IPS-18c (cell line): ENCODE results near the gene CEACAM8.
"Not testable (repeated sequence)": the region's sequence is repeated elsewhere in the genome, so short reads cannot be mapped to it uniquely, and the experiment has no call there.

Experiments used
- H3K4me3 ChIP-seq: 2 replicates; pipeline ENCODE4 v1.7.0; 2013; ENCODE audit warnings: low read depth, mild to moderate bottlenecking, low read length, moderate library complexity; ENCODE audit not compliant: insufficient read depth
- H3K9me3 ChIP-seq: one replicate; pipeline ENCODE4 v1.6.1; 2013; ENCODE audit warnings: mild to moderate bottlenecking, low read length, moderate library complexity; ENCODE audit not compliant: control insufficient read depth, insufficient read depth

CEACAM8 gene

DNA sequence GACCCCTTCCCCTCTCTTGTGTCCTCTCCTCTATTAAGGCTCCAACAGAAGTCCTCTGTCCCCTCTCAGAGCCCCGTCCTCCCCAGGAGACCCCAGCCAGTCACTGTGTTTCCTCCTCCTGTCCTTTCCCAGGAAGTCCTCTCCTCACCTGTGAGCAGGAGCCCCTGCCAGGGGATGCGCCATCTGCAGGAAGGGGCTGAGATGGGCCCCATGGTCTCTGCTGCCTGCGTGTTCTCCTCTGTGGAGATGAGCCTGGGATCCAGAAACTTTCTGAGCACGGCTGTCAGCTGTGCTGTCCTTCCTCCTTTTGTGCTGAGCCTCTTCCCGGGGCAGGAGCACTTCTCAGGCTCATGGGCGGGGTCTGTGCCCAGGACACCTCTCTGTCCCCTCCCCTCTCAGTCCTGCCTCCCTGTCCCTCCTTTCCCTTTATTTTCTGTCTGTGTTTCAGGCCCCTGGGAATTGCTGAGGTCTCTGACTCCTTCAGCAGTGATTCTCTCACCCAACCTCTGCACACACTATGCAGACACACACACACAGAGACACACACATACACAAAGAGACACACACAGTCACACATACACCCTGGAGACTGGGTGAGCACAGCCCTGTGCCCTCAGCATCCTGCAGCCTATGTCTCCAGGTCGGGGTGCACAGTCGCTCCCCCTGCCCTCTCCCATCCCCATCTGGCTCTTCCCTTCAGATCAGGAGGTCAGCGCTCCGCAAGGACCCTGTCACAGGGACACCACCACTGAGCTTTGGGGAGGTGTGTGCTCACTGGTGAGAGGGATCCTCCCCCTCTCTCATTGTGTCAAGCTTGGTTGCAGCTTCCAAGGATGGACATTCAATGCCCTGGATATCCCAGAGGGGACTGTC, at the start of gene CEACAM8:
Gene CEACAM8 (minus strand): TSS at position 308 of the 873 bp plus-strand sequence. CDS start 96 bp downstream, at position 212.
- H3K4me3 ChIP-seq, result no peak within 1 kb of the TSS
- no peaks in the 10 kb centered on the region for H3K9me3 ChIP-seq

DNA sequence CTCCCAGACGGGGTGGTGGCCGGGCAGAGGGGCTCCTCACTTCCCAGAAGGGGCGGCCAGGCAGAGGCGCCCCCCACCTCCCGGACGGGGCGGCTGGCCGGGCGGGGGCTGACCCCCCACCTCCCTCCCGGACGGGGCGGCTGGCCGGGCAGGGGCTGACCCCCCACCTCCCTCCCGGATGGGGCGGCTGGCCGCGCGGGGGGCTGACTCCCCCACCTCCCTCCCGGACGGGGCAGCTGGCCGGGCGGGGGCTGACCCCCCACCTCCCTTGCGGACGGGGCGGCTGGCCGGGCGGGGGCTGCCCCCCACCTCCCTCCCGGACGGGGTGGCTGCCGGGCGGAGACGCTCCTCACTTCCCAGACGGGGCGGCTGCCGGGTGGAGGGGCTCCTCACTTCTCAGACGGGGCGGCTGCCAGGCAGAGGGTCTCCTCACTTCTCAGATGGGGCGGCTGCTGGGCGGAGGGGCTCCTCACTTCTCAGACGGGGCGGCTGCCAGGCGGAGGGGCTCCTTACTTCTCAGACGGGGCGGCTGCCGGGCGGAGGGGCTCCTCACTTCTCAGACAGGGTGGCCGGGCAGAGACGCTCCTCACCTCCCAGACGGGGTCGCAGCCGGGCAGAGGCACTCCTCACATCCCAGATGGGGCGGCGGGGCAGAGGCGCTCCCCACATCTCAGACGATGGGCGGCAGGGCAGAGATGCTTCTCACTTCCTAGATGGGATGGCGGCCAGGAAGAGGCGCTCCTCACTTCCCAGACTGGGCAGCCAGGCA, 44.8 kb upstream of the CEACAM8 start:
- H3K9me3 ChIP-seq, H3K4me3 ChIP-seq: not testable (repeated sequence)

DNA sequence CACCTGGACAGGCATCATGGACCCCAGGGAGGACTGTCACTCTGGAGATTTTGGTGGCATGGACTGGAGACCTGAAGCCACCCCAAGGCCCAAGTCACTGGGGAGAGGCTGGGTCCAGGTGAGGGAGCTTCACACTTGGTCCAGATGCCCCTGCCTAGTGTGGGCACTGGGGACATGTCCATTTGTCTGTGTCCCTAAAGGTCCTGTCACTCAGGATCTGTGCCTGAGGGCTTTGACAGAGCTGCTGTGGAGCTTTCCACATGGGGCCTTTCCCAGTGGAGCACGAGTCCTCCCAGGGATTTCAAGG, 40.5 kb upstream of the CEACAM8 start:
- Histone ChIP-seq H3K4me3 (no peak overlapping the region), H3K9me3 (no peaks in the 10 kb centered on the region)

DNA sequence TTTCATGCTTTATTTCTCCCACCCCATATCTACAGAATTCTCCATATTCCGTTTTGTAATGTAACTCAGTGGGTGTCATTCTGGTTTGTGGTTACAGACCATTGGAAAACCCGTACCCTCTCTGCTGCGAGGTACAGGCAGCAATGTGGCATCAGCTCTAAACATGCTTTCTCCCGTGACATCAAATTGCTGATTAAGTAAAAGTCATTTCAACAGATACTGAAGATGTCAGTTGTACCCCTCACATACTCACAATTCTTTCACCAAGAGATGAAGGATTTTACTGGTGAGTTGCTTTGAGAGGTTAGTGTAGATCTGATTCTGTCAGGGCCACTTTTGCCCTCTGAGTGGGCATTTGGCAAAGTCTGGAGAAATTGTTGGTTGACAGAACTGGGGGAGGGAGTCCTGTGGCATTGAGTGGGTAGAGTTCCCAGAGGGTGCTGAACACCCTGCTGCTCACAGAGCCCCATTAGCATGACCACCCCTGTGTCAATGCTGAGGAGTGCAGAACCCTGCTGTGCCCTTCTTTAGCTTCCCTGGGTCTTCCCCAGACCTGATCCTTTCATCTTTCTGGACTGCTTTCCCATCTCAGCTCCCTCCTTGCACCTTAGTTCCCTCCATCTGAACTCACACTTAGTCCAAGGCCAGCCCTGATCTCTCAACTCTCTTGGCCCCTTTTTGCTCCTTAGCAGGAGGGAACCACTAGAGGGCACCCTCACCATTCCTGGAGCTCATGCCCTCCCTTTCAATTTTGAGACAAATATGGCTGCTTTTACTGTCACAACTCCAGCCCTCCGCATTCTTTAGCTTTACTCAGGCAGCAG, 39.9 kb upstream of the CEACAM8 start:
- peaks cover 1% of the 10 kb centered on the region for H3K9me3 ChIP-seq
- H3K4me3 ChIP-seq, result no peak overlapping the region

DNA sequence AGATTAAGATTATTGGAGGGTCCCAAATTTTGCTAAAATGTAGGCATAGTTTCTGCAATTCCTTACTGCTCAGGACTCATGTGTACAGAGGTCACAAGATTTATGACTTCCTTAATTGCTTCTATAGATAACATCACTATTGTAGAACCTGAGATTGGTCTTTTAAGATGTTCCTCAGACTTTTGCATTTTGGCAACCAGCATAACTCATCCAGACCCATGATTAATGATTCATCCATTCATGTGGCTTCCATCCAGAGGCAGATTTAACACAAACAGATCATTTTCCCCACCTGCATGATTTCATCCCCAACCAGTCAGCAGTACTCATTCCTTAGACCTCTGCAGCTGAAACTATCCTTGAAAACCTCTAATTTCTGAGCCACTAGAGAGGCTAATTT, 34.5 kb upstream of the CEACAM8 start:
- Histone ChIP-seq H3K4me3 (no peak overlapping the region), H3K9me3 (peaks cover 3% of the 10 kb centered on the region)

DNA sequence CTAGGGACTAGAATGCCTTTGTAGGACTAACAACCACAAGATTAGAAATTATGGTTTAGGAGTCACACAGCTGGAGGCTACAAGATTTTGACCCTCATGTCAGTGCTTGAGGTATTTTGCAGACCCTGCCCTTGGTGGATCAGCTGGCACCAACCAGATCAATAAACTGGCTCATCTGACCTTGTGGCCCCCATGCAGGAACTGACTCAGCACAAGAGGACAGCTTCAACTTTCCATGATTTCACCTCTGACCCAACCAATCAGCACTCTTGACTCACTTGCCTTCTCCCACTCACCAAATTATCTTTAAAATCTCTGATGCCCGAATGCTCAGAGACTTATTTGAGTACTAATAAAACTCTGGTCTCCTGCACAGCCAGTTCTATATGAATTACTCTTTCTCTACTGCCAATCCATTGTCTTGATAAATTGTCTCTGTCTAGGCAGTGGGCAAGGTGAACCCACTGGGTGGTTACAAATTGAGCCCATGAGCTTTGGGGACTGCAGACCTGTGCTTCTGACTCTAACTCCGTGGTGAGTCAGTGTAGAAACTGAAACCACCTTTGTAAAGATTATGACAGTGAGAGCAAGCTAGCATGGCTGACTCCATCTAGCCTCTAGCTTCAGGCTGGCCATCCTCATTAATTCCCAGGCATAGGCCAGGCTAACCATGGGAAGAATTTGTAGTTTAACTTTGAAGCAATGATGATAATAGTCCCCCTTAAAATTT, 33.9 kb upstream of the CEACAM8 start:
- Histone ChIP-seq H3K9me3 (peaks cover 3% of the 10 kb centered on the region), H3K4me3 (no peak overlapping the region)

DNA sequence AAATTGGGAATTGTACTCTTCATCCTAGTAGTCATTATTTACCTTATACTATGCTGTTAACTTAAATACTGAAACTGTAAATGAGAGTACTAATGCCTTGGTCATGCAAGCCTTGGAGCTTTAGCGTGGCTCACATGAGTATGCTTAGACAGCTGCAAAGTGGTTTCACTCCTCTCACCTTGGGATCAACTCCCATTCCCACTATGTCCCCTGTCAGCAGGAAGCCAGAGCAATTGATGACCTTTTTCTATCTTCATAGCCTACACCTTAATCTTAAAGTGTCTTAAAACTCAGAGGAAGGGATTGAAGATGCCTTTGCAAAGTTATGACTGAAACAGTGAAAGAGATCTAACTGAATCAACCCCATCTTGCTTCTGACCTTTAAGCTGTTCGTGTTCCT, 33.2 kb upstream of the CEACAM8 start:
- no peak overlapping the region for H3K4me3 ChIP-seq
- peaks cover 3% of the 10 kb centered on the region for H3K9me3 ChIP-seq

DNA sequence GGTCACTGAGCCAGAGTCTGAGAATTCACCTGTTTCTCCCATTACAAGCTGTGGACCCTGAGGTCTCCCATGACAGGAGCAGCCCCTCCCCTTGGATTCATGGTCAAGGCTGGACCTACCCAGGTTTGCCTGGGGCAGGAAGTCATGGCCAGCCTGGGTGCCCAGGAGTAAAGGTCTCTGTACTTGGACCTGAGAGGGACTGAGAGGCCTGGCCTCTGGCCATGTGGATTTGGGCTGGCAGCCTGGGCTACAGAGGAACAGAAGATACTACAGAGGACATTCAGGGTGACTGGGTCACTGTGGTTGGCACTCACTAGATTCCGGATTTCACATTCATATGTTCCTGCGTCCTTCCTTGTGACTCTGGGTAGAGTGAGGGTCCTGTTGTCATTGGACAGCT, 31.5 kb upstream of the CEACAM8 start:
- H3K4me3 ChIP-seq, result no peak overlapping the region
- H3K9me3 ChIP-seq, result peaks cover 3% of the 10 kb centered on the region

DNA sequence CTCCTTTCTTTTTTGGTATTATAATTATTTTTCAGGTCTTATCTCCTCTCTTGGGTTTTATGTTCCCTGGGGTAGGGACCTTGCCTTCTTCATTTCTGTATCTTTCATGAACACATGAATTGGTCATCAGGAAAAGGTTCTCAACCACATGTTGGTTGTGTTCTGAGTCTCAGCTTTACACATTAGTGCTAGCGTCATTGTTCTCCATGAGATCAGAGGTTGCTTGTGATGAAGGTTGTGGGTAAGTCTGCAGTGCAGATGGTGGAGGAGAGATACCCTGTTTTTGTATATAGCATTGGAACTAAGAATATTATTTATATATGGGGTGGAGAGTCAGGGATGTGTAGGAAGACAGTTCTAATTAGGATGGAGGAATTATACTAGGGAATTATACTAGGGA, 24.5 kb upstream of the CEACAM8 start:
- Histone ChIP-seq H3K4me3 (no peak overlapping the region), H3K9me3 (no peaks in the 10 kb centered on the region)

DNA sequence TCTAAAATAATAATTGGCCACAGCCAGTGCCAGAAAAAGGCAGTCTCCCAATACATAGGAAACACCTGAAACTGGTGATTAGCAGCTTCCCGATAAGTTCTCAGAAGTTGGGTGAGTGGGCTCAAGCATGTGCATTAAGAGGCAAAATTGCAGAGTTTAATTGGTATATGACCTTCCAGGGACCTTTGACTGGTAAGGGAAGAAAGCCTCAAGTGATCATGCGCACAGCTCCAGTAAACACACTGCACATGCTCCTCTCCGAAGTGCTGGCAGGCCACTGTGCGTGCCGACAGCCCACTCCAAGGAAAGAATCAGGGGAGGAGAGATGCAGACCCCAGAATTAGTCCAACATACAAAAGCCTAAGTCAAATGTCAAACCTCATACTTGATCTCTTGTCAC, 18.9 kb upstream of the CEACAM8 start:
- Histone ChIP-seq H3K4me3 (no peak overlapping the region), H3K9me3 (no peaks in the 10 kb centered on the region)

DNA sequence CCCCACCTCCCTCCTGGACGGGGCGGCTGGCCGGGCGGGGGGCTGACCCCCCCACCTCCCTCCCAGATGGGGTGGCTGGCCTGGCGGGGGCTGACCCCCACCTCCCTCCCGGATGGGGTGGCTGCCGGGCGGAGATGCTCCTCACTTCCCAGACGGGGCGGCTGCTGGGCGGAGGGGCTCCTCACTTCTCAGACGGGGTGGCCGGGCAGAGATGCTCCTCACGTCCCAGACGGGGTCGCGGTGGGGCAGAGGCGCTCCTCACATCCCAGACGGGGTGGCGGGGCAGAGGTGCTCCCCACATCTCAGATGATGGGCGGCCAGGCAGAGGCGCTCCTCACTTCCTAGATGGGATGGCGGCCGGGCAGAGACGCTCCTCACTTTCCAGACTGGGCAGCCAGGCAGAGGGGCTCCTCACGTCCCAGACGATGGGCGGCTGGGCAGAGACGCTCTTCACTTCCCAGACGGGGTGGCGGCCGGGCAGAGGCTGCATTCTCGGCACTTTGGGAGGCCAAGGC, 15.7 kb upstream of the CEACAM8 start:
- not testable (repeated sequence) for H3K4me3 ChIP-seq, H3K9me3 ChIP-seq

DNA sequence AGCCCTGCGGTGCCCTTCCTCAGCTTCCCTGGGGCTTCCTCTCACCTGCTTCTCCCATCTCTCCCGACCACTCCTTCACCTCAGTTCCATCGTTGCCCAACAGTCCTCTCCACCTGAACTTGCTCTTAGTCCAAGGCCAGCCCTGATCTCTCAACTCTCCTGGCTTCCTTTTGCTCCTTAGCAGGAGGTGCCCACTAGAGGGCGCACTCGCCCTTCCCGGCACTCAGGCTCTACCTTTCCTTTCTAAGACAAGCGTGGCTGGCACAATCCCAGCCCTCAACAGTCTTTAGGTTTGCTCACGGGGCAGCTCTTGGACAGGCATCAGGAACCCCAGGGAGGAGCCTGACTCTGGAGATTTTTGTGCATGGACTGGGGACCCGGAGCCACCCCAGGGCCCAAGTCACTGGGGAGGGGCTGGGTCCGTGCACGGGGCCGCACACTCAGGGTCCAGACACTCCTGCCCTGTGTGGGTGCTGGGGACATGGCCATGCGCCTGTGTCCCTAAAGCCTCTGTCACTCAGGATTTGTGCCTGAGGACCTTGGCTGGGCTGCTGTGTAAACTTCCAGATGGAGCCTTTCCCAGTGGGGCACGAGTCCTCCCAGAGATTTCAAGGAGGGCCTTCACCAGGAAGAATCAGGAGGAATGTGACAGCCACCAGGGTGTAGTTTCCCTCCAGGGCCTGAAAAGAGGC, 12.1 kb upstream of the CEACAM8 start:
- H3K4me3 ChIP-seq, result no peak overlapping the region
- no peaks in the 10 kb centered on the region for H3K9me3 ChIP-seq

DNA sequence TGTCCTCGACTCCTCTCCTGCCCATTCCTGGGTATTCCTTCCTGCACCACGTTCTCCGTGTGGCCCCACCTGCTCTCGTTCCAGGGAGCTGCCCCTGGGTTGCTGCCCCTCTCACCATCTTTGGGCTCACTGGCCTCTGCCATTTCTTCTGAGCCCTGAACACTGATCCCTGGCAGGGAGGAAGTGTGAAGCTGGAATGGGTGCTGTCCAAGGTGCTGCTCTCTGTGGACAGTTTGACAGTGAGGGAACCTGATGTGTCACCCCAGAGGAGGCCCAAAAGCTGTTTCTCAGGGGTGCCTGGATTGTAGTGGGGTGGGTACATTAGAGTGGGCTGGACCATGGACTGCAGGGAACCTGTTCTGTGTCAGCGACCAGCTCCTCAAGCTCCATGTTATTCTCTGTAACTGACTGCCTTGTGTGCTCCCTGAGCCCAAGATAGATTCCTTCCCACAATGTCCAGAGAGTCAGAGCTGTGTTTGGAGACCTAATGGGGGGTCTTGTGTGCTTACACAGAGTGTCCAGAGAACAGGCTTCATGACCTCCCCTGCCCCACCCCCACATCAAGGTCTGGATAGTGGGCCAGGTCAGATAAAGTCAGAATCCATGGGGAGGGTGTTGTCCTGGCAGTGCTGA, 7.2 kb upstream of the CEACAM8 start:
- Histone ChIP-seq H3K9me3 (no peaks in the 10 kb centered on the region), H3K4me3 (no peak overlapping the region)

DNA sequence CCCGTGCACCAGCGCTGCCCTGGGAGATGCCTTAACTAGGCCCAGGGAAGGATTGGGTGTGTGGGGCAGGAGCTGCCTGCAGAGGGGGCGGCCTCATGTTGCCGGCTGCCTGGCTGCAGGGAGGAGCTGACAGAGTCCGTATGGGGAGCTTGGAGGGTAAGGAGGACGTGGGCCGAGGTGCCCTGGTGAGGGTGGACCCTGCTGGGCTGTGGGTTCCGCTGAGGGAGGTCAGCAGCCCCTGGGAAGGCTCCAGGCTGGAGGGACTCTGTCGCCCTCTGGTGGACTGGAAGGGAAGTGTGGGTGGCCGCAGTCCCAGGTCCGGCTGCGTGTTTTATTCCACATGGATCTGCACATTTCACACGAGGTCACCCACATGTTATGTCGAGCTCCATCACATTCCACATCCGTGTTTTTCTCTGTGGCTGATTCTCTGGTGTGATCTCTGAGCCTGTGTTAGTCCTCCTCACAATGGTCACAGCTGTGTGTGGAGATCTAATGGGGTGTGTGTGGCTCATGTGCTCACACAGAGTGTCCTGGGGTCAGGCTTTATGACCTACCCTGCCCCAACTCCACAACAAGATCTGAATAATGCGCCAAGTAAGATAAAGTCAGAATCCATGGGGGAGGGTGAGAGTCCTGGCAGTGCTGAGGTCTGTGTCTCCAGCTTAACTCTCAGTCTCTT, 1.8 kb upstream of the CEACAM8 start:
- H3K4me3 ChIP-seq, result no peak overlapping the region; the same call in 1 of the 2 replicates
- no peaks in the 10 kb centered on the region for H3K9me3 ChIP-seq

DNA sequence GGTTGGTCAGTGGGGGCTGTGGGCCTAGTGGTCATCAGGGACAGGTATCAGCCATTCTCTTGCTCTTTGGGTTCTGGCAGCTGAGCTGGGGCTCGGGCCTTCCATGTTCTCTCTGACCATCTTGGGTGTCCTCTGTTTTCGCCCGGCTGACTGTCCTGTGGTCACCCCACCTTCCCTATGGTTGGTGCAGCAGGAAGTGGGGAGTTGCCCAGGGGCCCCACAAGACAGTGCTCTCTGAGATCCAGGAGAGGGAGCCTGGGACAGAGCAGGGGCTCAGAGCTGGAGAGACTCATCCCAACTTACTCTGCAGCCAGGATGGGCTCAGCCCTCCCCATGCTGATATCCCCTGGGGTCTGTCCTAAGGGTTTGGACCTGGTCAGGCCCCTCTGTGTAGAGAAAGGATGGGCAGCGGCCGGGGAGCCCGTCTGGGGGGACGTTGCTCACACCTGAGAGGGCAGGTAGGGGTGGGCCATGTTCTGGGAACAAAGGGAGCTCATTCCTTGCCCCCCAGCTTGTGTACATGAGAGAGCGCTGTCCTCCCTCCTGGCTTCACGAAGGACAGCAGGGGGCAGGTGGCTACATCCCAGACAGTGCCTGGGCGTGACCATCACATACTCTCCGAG, 937 bp upstream of the CEACAM8 start:
- Histone ChIP-seq H3K9me3 (no peaks in the 10 kb centered on the region), H3K4me3 (no peak overlapping the region)
